Hematopoietic multipotent progenitor cell (in vitro differentiated cells): Measurements from ENCODE around the gene IPO4. TPM values are rescaled to one million over a fixed set of nuclear protein-coding genes. Genes with fewer than 3 reads are reported as not detected.
"Not testable (repeated sequence)": the region's sequence is repeated elsewhere in the genome, so short reads cannot be mapped to it uniquely, and the experiment has no call there.

Source experiments
- DNase-seq, 3 donors: peaks; one replicate each; pipeline ENCODE4 v3.0.0-alpha.2; 2011 to 2015; ENCODE audit warnings: low read depth in 2 of 3, low spot score in 2 of 3
- total RNA-seq: library from RNA; depleted of rRNA; stranded (reverse); fragments of >200 nt; gene quantifications from one replicate; pipeline ENCODE4 v1.2.3, GENCODE V29; 2012

The IPO4 gene
- total RNA-seq, 1 donor = 59.8 TPM

- DNase-seq = no peak
These were observed 30.5 kb upstream of the IPO4 start for GRCh38 chr14:24219080-24219479.

- not testable (repeated sequence) for DNase-seq
These were observed 28.3 kb upstream of the IPO4 start for GRCh38 chr14:24216876-24217275.

GRCh38 chr14:24216345-24216699, 27.7 kb upstream of the IPO4 start:
- no peak for DNase-seq

- DNase-seq = peak; percentile 83 to 95 (median 92)
These were observed 27.1 kb upstream of the IPO4 start, which contains the start of gene MDP1 for GRCh38 chr14:24215495-24216344. TSS of gene MDP1 (minus strand) at chr14:24216066. CDS start at chr14:24215955, 111 bp downstream.

GRCh38 chr14:24213866-24214662, 25.4 kb upstream of the IPO4 start:
- DNase-seq = no peak

- DNase-seq = peak; percentile 86 to 99 (median 99)
These were observed 24.6 kb upstream of the IPO4 start, which contains the start of gene CHMP4A for GRCh38 chr14:24212924-24213865. TSS of gene CHMP4A (minus strand) at chr14:24213488. CDS start at chr14:24213439, 49 bp downstream.

GRCh38 chr14:24211311-24211710, 22.7 kb upstream of the IPO4 start:
- no peak for DNase-seq

- no peak for DNase-seq
These were observed 19.0 kb upstream of the IPO4 start for GRCh38 chr14:24207625-24208024.

- DNase-seq = no peak
These were observed 18.5 kb upstream of the IPO4 start for GRCh38 chr14:24207104-24207551.

- no peak for DNase-seq
These were observed 17.9 kb upstream of the IPO4 start for GRCh38 chr14:24206260-24207103.

GRCh38 chr14:24204163-24205146, 15.8 kb upstream of the IPO4 start:
- no peak for DNase-seq

- not testable (repeated sequence) for DNase-seq
These were observed 14.8 kb upstream of the IPO4 start for GRCh38 chr14:24203249-24203886.

GRCh38 chr14:24202538-24202937, 13.9 kb upstream of the IPO4 start:
- DNase-seq = not testable (repeated sequence)

- DNase-seq = no peak
These were observed 10.4 kb upstream of the IPO4 start for GRCh38 chr14:24198814-24199524.

GRCh38 chr14:24197056-24197450, 8.4 kb upstream of the IPO4 start:
- DNase-seq = no peak

- DNase-seq = peak in 1 of 3 donors; percentile 26
These were observed 7.7 kb upstream of the IPO4 start for GRCh38 chr14:24196071-24197055.
